Activated CD4-positive, alpha-beta memory T cell treated with anti-CD3 and anti-CD28 coated beads, Interleukin-2, amount 10 ng/mL, durations not matched to agents 7 days and 5 days (primary cell): ENCODE measurements around the gene UTP25. TPM values are rescaled to one million over a fixed set of nuclear protein-coding genes. Genes with fewer than 3 reads are reported as not detected.

Experiments
- CTCF ChIA-PET: fragments of 350-600 bp; sonication (Branson Sonifier 250); formaldehyde crosslinking; loops from one replicate; lab custom pipeline; 2021; ENCODE audit warnings: antibody characterized with exemption, inconsistent platforms; lab: Charles Lee
- POLR2A ChIA-PET: fragments of 350-600 bp; sonication (Branson Sonifier 250); formaldehyde crosslinking; loops from one replicate; lab custom pipeline; 2021; ENCODE audit warnings: antibody characterized with exemption; lab: Charles Lee
- DNase-seq: peaks from one replicate; pipeline ENCODE4 v3.0.0-alpha.2; 2020
- H3K27ac Mint-ChIP-seq: one replicate; pipeline ENCODE4 v1.8.0; 2021; ENCODE audit warnings: mild to moderate bottlenecking, mixed read lengths
- H3K27me3 Mint-ChIP-seq: one replicate; pipeline ENCODE4 v1.8.0; 2021; ENCODE audit warnings: mixed read lengths
- H3K36me3 Mint-ChIP-seq: one replicate; pipeline ENCODE4 v1.8.0; 2021; ENCODE audit warnings: low read depth, mixed read lengths
- H3K4me1 Mint-ChIP-seq: one replicate; pipeline ENCODE4 v1.8.0; 2021; ENCODE audit warnings: mixed read lengths
- H3K4me3 Mint-ChIP-seq: one replicate; pipeline ENCODE4 v1.8.0; 2021; ENCODE audit warnings: mild to moderate bottlenecking, mixed read lengths
- H3K9me3 Mint-ChIP-seq: one replicate; pipeline ENCODE4 v1.8.0; 2021; ENCODE audit warnings: mixed read lengths
- total RNA-seq, 2 experiments: library from RNA; stranded (reverse); gene quantifications; one replicate each; pipeline ENCODE4 v1.2.3, GENCODE V29; 2021

The UTP25 gene
- total RNA-seq = 1 to 10 TPM; 5.7 to 5.8 TPM

DNA sequence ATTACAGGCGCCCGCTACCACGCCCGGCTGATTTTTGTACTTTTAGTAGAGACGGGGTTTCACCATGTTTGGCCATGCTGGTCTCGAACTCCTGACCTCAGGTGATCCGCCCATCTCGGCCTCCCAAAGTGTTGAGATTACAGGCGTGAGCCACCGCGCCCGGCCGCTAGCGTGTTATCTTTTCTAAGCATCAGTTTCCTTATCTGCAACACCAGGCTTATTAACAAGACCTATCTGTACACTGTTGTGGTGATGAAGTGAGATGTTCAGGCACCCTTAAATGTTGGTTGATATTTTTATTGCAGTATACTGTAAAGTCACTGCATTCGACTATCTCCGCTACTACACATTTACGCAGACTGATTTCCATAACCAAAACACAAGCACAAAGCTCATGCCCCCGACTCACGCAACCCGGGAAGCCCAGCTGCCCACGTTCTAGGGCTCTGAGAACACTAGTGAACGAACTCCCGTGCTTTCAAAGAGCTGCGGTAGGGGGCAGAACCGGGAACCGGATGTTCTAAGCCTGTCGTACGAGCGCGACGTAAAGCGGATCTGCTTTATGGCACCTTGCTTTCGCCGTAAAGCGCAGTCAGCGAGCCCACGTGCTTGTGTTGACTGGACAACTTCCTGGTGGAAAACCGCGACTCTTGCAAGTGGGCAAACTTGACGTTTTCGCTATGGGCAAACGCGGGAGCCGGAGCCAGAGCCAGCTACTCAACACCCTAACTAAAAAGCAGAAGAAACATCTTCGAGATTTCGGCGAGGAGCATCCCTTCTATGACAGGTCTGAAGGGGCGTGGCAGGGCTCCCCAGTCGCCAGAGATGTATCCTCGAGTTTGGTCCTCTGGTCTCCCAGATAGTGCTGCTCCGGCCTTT, at the start of gene UTP25:
TSS of gene UTP25 (plus strand) at position 589 of the 879 bp plus-strand sequence. CDS start at position 681, 92 bp downstream.
- peak; percentile 94 for DNase-seq
- POLR2A ChIA-PET = interaction anchor here (0.7 to 3.0 kb wide), 12 partner anchors 9 to 547 kb away, joined by 3 to 14 read pairs (median 4); partner anchors contain the start of genes C1orf74 and TRAF3IP3
- Mint-ChIP-seq H3K4me3 (peak within 1 kb of the TSS; percentile 95), H3K4me1 (peaks cover 35% of the 10 kb centered on the region), H3K36me3 (peaks cover 21% of the 10 kb centered on the region), H3K27me3 (peaks cover 7% of the 10 kb centered on the region), H3K27ac (peak within 1 kb of the TSS; percentile 86), H3K9me3 (no peaks in the 10 kb centered on the region)
- CTCF ChIA-PET = interaction anchor here (0.7 to 3.6 kb wide), 12 partner anchors 9 to 258 kb away, joined by 3 to 19 read pairs (median 6); partner anchors contain the start of genes C1orf74, IRF6 and TRAF3IP3

GRCh38 chr1:209778102-209778501, 49.7 kb upstream of the UTP25 start:
- Mint-ChIP-seq H3K36me3 (peaks cover 56% of the 10 kb centered on the region), H3K4me1 (peaks cover 47% of the 10 kb centered on the region), H3K4me3 (no peak overlapping the region), H3K27me3 (no peaks in the 10 kb centered on the region), H3K27ac (no peak overlapping the region), H3K9me3 (no peaks in the 10 kb centered on the region)
- ChIA-PET CTCF (interaction anchor here (2.1 kb wide), 1 partner anchor 10 kb away, joined by 13 read pairs; no protein-coding TSS in a partner anchor), POLR2A (interaction anchor here (15.4 to 20.7 kb wide), 2 partner anchors 11 to 23 kb away, joined by 218 to 799 read pairs; partner anchors contain the start of gene TRAF3IP3)
- DNase-seq = no peak

DNA sequence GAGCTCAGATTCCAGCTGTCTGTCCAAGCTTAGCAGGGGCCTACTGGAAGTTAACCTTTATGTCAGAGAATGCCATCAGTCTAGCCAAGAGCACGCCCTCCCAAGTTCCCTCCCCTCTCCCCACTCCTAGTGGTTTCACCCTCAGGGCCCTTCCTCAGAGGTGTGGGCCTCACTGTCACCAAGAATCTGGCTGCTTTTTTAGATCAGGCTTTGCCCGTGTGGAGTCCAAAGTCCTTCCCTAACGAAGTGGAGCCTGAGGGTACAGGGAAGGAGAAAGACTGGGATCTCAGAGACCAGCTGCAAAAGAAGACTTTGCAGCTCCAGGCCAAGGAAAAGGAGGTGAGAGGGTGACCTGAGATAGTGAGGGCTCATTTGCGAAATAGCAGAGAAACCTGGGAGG, 47.5 kb upstream of the UTP25 start:
- Mint-ChIP-seq H3K27me3 (no peaks in the 10 kb centered on the region), H3K27ac (peak overlapping the region; percentile 53), H3K4me1 (peaks cover 53% of the 10 kb centered on the region), H3K4me3 (no peak overlapping the region), H3K36me3 (peaks cover 71% of the 10 kb centered on the region), H3K9me3 (no peaks in the 10 kb centered on the region)
- no peak for DNase-seq
- ChIA-PET CTCF (no interaction called here), POLR2A (interaction anchor here (1.3 to 20.7 kb wide), 3 partner anchors 13 to 594 kb away, joined by 3 to 799 read pairs (median 218); partner anchors contain the start of gene TRAF3IP3)

DNA sequence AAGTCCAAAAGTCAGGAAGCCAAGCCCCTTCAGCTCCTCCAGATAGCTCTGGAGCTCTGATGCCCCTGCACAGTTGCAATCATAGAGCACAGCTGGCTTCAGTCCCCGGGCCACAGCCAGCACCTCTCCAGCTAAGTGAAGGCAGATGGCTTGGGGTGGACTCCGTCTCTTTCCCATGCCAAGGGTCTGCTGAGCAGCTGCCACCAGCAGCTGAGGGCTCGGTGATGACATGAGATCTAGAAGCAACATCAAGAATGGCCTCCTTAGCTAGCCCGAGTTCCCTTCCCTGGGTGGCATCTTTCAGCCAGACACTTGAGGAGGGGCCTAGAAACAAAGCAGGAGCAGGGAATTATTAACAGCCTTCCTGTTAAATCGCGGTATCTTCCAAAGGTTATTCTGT, 44.4 kb upstream of the UTP25 start:
- ChIA-PET CTCF (interaction anchor here (1.0 to 2.6 kb wide), 4 partner anchors 9 to 44 kb away, joined by 4 to 25 read pairs (median 13); partner anchors contain the start of gene UTP25), POLR2A (interaction anchor here (1.1 to 15.4 kb wide), 9 partner anchors 9 to 45 kb away, joined by 3 to 218 read pairs (median 8); partner anchors contain the start of genes TRAF3IP3 and UTP25)
- peak overlapping the region; percentile 91 for H3K27ac Mint-ChIP-seq
- H3K36me3 Mint-ChIP-seq = peaks cover 62% of the 10 kb centered on the region
- H3K27me3 Mint-ChIP-seq = no peaks in the 10 kb centered on the region
- DNase-seq = no peak
- no peaks in the 10 kb centered on the region for H3K9me3 Mint-ChIP-seq
- peaks cover 51% of the 10 kb centered on the region for H3K4me1 Mint-ChIP-seq
- H3K4me3 Mint-ChIP-seq = peak overlapping the region; percentile 90

DNA sequence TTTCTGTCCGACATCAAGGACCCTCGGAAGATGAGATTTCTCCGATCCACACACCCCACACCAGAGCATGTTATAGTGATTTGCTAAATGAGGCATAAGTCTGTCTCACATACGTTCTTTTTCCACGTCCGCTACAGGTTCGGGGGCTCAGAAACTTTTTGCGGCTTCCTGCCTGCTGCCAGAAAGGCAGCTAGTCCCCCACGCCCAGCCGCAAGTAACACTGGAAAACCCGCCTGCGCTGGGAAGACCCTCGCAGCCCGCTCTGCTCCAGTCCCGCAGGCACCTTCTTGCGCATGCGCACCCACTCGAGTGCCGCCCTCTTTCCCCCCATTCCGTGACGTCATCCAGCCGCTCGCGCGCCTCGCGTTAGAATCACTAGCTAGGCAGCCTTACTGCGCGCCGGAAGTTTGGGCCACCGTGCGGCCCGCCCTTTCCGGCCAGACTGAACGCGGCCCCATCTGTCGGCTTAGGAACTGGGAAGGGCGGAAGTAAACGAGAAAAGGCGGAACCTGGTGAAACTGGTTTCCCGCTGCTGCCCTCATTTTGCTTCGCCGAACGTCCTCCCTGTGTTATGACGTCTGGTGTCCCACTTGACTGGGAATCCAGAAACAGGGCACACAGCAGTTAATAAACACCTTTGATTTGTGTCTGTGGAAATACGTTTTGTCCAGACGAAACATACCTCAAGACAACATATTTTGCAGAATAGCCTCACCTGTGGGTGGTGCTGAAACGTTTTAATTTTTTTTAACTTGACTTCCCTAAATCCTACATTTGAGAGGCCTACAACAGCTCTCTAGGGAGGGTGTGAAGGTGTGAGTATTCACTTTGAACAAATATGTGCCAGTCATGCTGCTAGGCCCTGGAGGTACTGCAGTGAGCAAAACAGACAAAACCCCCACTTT, 43.3 kb upstream of the UTP25 start, which contains the start of gene C1orf74:
TSS of gene C1orf74 (minus strand) at position 295 of the 905 bp plus-strand sequence. CDS start 925 bp downstream, outside the sequence.
- Mint-ChIP-seq H3K36me3 (peaks cover 51% of the 10 kb centered on the region), H3K9me3 (no peaks in the 10 kb centered on the region), H3K4me3 (peak within 1 kb of the TSS; percentile 90), H3K27me3 (no peaks in the 10 kb centered on the region), H3K27ac (peak within 1 kb of the TSS; percentile 91), H3K4me1 (peaks cover 61% of the 10 kb centered on the region)
- ChIA-PET POLR2A (interaction anchor here (0.6 to 15.4 kb wide), 10 partner anchors 10 to 44 kb away, joined by 3 to 218 read pairs (median 8); partner anchors contain the start of genes TRAF3IP3 and UTP25), CTCF (interaction anchor here (0.6 to 2.6 kb wide), 6 partner anchors 11 to 589 kb away, joined by 3 to 25 read pairs (median 6); partner anchors contain the start of gene UTP25)
- peak; percentile 99 for DNase-seq

DNA sequence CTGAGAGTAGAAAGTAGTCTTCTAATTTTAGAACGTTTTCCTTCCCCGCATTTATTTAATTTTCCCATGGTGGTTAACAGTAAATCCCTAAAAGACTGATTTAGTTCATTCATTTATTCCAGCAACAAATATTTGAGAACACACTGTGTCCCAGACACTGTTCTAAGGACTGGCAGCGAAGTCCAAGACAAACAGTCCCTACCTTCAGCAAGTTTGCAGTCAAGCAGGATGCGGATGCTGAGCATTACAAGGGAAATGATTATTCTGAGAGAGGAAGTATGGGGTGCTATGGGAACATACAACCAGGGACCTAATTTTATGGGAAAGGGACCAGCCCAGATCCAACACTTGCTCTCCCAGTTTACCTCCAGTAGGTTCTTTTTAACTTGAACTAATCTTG, 42.2 kb upstream of the UTP25 start:
- CTCF ChIA-PET = interaction anchor here (2.6 to 3.4 kb wide), 2 partner anchors 16 to 41 kb away, joined by 19 to 25 read pairs; partner anchors contain the start of gene UTP25
- Mint-ChIP-seq H3K9me3 (no peaks in the 10 kb centered on the region), H3K4me1 (peaks cover 62% of the 10 kb centered on the region), H3K27ac (no peak overlapping the region), H3K36me3 (peaks cover 40% of the 10 kb centered on the region), H3K27me3 (no peaks in the 10 kb centered on the region), H3K4me3 (no peak overlapping the region)
- no peak for DNase-seq
- POLR2A ChIA-PET = interaction anchor here (3.3 to 15.4 kb wide), 4 partner anchors 11 to 30 kb away, joined by 19 to 218 read pairs (median 68); partner anchors contain the start of gene TRAF3IP3

GRCh38 chr1:209786146-209786545, 41.6 kb upstream of the UTP25 start:
- Mint-ChIP-seq H3K4me3 (no peak overlapping the region), H3K9me3 (no peaks in the 10 kb centered on the region), H3K27me3 (no peaks in the 10 kb centered on the region), H3K4me1 (peaks cover 64% of the 10 kb centered on the region), H3K36me3 (peaks cover 38% of the 10 kb centered on the region), H3K27ac (no peak overlapping the region)
- ChIA-PET CTCF (interaction anchor here (2.8 to 3.4 kb wide), 2 partner anchors 37 to 40 kb away, joined by 15 to 19 read pairs; partner anchors contain the start of gene UTP25), POLR2A (interaction anchor here (0.7 to 15.4 kb wide), 4 partner anchors 12 to 30 kb away, joined by 4 to 218 read pairs (median 62); partner anchors contain the start of gene TRAF3IP3)
- no peak for DNase-seq

GRCh38 chr1:209787551-209787950, 40.2 kb upstream of the UTP25 start:
- Mint-ChIP-seq H3K27ac (no peak overlapping the region), H3K9me3 (no peaks in the 10 kb centered on the region), H3K36me3 (peaks cover 25% of the 10 kb centered on the region), H3K27me3 (peaks cover 2% of the 10 kb centered on the region), H3K4me1 (peaks cover 63% of the 10 kb centered on the region), H3K4me3 (no peak overlapping the region)
- CTCF ChIA-PET = interaction anchor here (0.7 to 3.4 kb wide), 8 partner anchors 10 to 39 kb away, joined by 3 to 19 read pairs (median 5); partner anchors contain the start of gene UTP25
- no peak for DNase-seq
- POLR2A ChIA-PET = interaction anchor here (0.6 to 15.4 kb wide), 8 partner anchors 13 to 40 kb away, joined by 3 to 218 read pairs (median 3); partner anchors contain the start of genes TRAF3IP3 and UTP25

DNA sequence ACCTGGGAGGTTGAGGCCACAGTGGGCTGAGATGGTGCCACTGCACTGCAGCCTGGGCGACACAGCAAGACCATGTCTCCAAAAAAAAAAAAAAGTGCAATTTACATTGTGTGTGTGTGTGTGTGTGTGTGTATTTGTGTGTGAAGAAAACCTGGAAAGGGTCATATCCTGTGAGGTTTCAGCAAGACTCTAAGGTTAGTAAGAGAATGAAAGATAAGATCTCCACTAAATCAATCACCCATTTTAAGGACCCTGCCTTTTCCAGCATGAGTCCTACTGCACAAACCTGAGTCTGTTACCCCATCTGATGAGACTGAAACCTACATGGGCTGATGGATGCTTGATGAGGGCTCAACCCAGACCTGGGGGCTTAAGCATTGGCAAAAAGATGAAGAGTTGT, 38.5 kb upstream of the UTP25 start:
- Mint-ChIP-seq H3K27me3 (peaks cover 14% of the 10 kb centered on the region), H3K36me3 (peaks cover 17% of the 10 kb centered on the region), H3K4me3 (no peak overlapping the region), H3K27ac (no peak overlapping the region), H3K9me3 (no peaks in the 10 kb centered on the region), H3K4me1 (peaks cover 48% of the 10 kb centered on the region)
- DNase-seq = no peak
- POLR2A ChIA-PET = interaction anchor here (15.4 kb wide), 1 partner anchor 22 kb away, joined by 218 read pairs; no protein-coding TSS in a partner anchor
- CTCF ChIA-PET = interaction anchor here (2.8 to 3.4 kb wide), 2 partner anchors 34 to 37 kb away, joined by 15 to 19 read pairs; partner anchors contain the start of gene UTP25

- peaks cover 35% of the 10 kb centered on the region for H3K4me1 Mint-ChIP-seq
- no peak for DNase-seq
- POLR2A ChIA-PET = interaction anchor here (2.0 kb wide), 1 partner anchor 37 kb away, joined by 4 read pairs; the partner anchor contains the start of gene UTP25
- CTCF ChIA-PET = interaction anchor here (1.2 to 1.6 kb wide), 3 partner anchors 10 to 37 kb away, joined by 3 to 7 read pairs (median 5); partner anchors contain the start of gene UTP25
- H3K27ac Mint-ChIP-seq = no peak overlapping the region
- no peaks in the 10 kb centered on the region for H3K9me3 Mint-ChIP-seq
- H3K27me3 Mint-ChIP-seq = peaks cover 21% of the 10 kb centered on the region
- H3K36me3 Mint-ChIP-seq = peaks cover 5% of the 10 kb centered on the region
- H3K4me3 Mint-ChIP-seq = no peak overlapping the region
Observed at GRCh38 chr1:209790286-209791193, 37.2 kb upstream of the UTP25 start.
